PC-9 (cell line): ENCODE data around the gene USP34. TPM values are rescaled to one million over a fixed set of nuclear protein-coding genes. Genes with fewer than 3 reads are reported as not detected.

Experiments used
- BruUV-seq: library from RNA; stranded (reverse); fragments of 400-500 nt; replicated peaks from 2 replicates; lab custom pipeline; 2021; lab: Mats Ljungman, UMichigan
- CTCF ChIA-PET: fragments of 300-600 bp; sonication (Branson Sonifier 250); formaldehyde crosslinking; loops from one replicate; lab custom pipeline; 2022; ENCODE audit warnings: antibody characterized with exemption; lab: Charles Lee
- POLR2A ChIA-PET: fragments of 300-600 bp; sonication (Branson Sonifier 250); formaldehyde crosslinking; loops from one replicate; lab custom pipeline; 2022; ENCODE audit warnings: antibody characterized with exemption; ENCODE audit not compliant: unreplicated experiment; lab: Charles Lee
- DNase-seq, 2 experiments: peaks; one replicate each; pipeline versions ENCODE4 v3.0.0 to v3.0.0-alpha.2; 2015 to 2022; ENCODE audit warnings: mixed read lengths in 1 of 2
- H2AFZ ChIP-seq: fragments of 200-600 bp; sonication (generic); 2 replicates; pipeline ENCODE4 v1.8.1; 2017; ENCODE audit warnings: antibody characterized with exemption
- H3F3A ChIP-seq: fragments of 200-600 bp; sonication (generic); 2 replicates; pipeline ENCODE4 v1.8.1; 2017; ENCODE audit warnings: antibody characterized with exemption, mild to moderate bottlenecking, low read depth; ENCODE audit not compliant: insufficient read depth
- H3K27ac ChIP-seq: fragments of 200-600 bp; sonication (generic); 2 replicates; pipeline ENCODE4 v1.6.1; 2016; ENCODE audit warnings: mixed run types
- H3K27me3 ChIP-seq: fragments of 200-600 bp; sonication (generic); 2 replicates; pipeline ENCODE4 v1.6.1; 2016; ENCODE audit warnings: low read depth, mixed run types; ENCODE audit not compliant: insufficient read depth
- H3K36me3 ChIP-seq: fragments of 200-600 bp; sonication (generic); 2 replicates; pipeline ENCODE4 v1.6.1; 2016; ENCODE audit warnings: low read depth, mixed run types
- H3K4me1 ChIP-seq: fragments of 200-600 bp; sonication (generic); replicated peaks from 2 replicates; pipeline ENCODE4 v1.6.1; 2016; ENCODE audit warnings: mixed run types; ENCODE audit not compliant: insufficient read depth
- H3K4me2 ChIP-seq: fragments of 200-600 bp; sonication (generic); 2 replicates; pipeline ENCODE4 v1.6.1; 2017; ENCODE audit warnings: mixed run types
- H3K4me3 ChIP-seq: fragments of 200-600 bp; sonication (generic); 2 replicates; pipeline ENCODE4 v1.6.1; 2016; ENCODE audit warnings: mixed run types
- H3K79me2 ChIP-seq: fragments of 200-600 bp; sonication (generic); 2 replicates; pipeline ENCODE4 v1.6.1; 2017; ENCODE audit warnings: low read depth, mixed run types
- H3K9me2 ChIP-seq: fragments of 200-600 bp; sonication (generic); 2 replicates; pipeline ENCODE4 v1.8.1; 2017; ENCODE audit warnings: mild to moderate bottlenecking; ENCODE audit not compliant: insufficient read depth
- H3K9me3 ChIP-seq: fragments of 200-600 bp; sonication (generic); 2 replicates; pipeline ENCODE4 v1.8.1; 2016; ENCODE audit warnings: low read depth; ENCODE audit not compliant: insufficient read depth
- H4K20me1 ChIP-seq: fragments of 200-600 bp; sonication (generic); 2 replicates; pipeline ENCODE4 v1.8.1; 2017; ENCODE audit not compliant: insufficient read depth
- CTCF ChIP-seq: fragments of 200-600 bp; sonication (generic); conservative IDR thresholded peaks from 2 replicates; pipeline ENCODE4 v1.6.1; 2017; ENCODE audit warnings: mixed run types, antibody characterized with exemption, mild to moderate bottlenecking, moderate library complexity
- EZH2 ChIP-seq: fragments of 200-600 bp; sonication (generic); IDR thresholded peaks from 2 replicates; pipeline ENCODE4 v1.8.0; 2017; ENCODE audit warnings: antibody characterized with exemption, low read depth
- intact Hi-C: fragments of 100-400 bp; cut with micrococcal nuclease; formaldehyde crosslinking; loops from one replicate; pipeline ENCODE4 v1.10.0; 2022; ENCODE audit not compliant: unreplicated experiment
- total RNA-seq: library from RNA; stranded (reverse); gene quantifications from 2 replicates; pipeline ENCODE4 v1.2.3, GENCODE V29; 2021

The USP34 gene
- total RNA-seq, 1 experiment from 2014 or later: 120 TPM

- H3K27me3 ChIP-seq: no peaks in the 10 kb centered on the region
- no peak overlapping the region for H3K4me3 ChIP-seq
- BruUV-seq: TSS peak; percentile 20
- DNase-seq: no peak
- POLR2A ChIA-PET: no interaction called here
- intact Hi-C loops: no loop called here
- no peak overlapping the region for H2AFZ ChIP-seq
- no peaks in the 10 kb centered on the region for H3K4me1 ChIP-seq
- H4K20me1 ChIP-seq: peaks cover 46% of the 10 kb centered on the region
- peaks cover 15% of the 10 kb centered on the region; the same call in 1 of the 2 replicates for H3K36me3 ChIP-seq
- no peaks in the 10 kb centered on the region for H3K9me3 ChIP-seq
- TF ChIP-seq CTCF: no peak
- no peak for TF ChIP-seq EZH2
- CTCF ChIA-PET: no interaction called here
- no peaks in the 10 kb centered on the region for H3K9me2 ChIP-seq
- H3F3A ChIP-seq: no peaks in the 10 kb centered on the region
- no peak overlapping the region for H3K4me2 ChIP-seq
- peaks cover 80% of the 10 kb centered on the region for H3K79me2 ChIP-seq
- H3K27ac ChIP-seq: no peak overlapping the region
Measured at GRCh38 chr2:61419129-61419528, 51.8 kb downstream of the USP34 start.

- Histone ChIP-seq H4K20me1 (peaks cover 27% of the 10 kb centered on the region), H3K27ac (no peak overlapping the region), H3K79me2 (peaks cover 59% of the 10 kb centered on the region), H3K9me3 (no peaks in the 10 kb centered on the region), H2AFZ (no peak overlapping the region), H3K4me3 (no peak overlapping the region), H3K36me3 (peaks cover 15% of the 10 kb centered on the region; the same call in 1 of the 2 replicates), H3K9me2 (no peaks in the 10 kb centered on the region), H3K4me1 (no peaks in the 10 kb centered on the region), H3F3A (no peaks in the 10 kb centered on the region), H3K4me2 (no peak overlapping the region), H3K27me3 (no peaks in the 10 kb centered on the region)
- intact Hi-C loops: no loop called here
- no peak for DNase-seq
- ChIA-PET POLR2A (no interaction called here), CTCF (no interaction called here)
- TF ChIP-seq CTCF: no peak
- no peak for TF ChIP-seq EZH2
- no TSS peak for BruUV-seq
Measured at GRCh38 chr2:61416871-61417645, 53.8 kb downstream of the USP34 start.

GRCh38 chr2:61415265-61415664, 55.6 kb downstream of the USP34 start:
- Histone ChIP-seq H3K36me3 (peaks cover 15% of the 10 kb centered on the region; the same call in 1 of the 2 replicates), H3K9me2 (no peaks in the 10 kb centered on the region), H3F3A (peaks cover 4% of the 10 kb centered on the region; the same call in 1 of the 2 replicates), H3K4me1 (no peaks in the 10 kb centered on the region), H3K79me2 (peaks cover 43% of the 10 kb centered on the region), H3K4me3 (no peak overlapping the region), H3K4me2 (no peak overlapping the region), H3K27ac (no peak overlapping the region), H4K20me1 (peaks cover 16% of the 10 kb centered on the region), H3K9me3 (no peaks in the 10 kb centered on the region), H2AFZ (no peak overlapping the region), H3K27me3 (no peaks in the 10 kb centered on the region)
- POLR2A ChIA-PET: no interaction called here
- CTCF ChIA-PET: no interaction called here
- no TSS peak for BruUV-seq
- DNase-seq: no peak
- no peak for TF ChIP-seq EZH2
- intact Hi-C loops: no loop called here
